ENCODE measurements around the gene ATP11C.

DNA sequence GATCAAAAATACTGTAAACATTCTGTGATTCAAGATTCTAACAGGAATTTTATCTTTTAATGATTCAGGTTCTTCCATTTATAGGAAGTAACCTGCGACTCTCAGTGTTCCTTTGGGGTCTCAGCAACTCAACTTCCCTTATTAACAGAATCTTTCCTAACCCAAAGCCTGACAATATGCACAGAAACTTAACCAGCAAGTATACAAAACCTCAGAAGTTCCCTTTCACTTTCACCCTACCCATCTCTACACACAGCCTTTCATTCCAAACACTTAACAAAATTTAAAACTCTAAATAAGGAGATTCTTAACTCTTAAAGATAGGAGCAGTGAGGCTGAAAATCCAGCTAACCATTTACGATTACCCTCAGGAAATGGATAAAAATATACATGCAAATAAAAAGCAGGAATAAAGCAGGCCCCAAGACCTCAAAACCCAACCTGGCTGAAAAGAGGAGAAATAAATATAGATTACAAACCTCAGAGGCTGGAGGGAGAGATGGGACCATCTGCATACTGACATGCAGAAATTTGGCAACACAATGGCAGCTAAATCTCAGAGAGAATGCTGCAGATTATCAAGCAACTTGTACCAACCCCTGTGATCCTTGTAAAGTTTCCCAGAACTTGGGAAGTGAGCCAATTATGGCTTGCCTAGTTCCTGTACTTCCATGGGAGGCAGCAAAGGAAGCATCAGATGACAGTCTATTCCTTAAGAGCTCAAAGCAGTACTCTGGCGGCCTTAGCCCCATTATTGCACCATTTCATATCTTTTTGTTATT lies 101.0 kb downstream of the ATP11C start:
- TF ChIP-seq, protein P1, sequence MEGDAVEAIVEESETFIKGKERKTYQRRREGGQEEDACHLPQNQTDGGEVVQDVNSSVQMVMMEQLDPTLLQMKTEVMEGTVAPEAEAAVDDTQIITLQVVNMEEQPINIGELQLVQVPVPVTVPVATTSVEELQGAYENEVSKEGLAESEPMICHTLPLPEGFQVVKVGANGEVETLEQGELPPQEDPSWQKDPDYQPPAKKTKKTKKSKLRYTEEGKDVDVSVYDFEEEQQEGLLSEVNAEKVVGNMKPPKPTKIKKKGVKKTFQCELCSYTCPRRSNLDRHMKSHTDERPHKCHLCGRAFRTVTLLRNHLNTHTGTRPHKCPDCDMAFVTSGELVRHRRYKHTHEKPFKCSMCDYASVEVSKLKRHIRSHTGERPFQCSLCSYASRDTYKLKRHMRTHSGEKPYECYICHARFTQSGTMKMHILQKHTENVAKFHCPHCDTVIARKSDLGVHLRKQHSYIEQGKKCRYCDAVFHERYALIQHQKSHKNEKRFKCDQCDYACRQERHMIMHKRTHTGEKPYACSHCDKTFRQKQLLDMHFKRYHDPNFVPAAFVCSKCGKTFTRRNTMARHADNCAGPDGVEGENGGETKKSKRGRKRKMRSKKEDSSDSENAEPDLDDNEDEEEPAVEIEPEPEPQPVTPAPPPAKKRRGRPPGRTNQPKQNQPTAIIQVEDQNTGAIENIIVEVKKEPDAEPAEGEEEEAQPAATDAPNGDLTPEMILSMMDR (IDR thresholded peaks at IDR 0.05): no peak
- TF ChIP-seq POLR2A (IDR thresholded peaks at IDR 0.05): no peak
